GM23248 (cell line): ENCODE results near the gene RFX3. TPM values are rescaled to one million over a fixed set of nuclear protein-coding genes. Genes with fewer than 3 reads are reported as not detected.

Experiments
- DNase-seq: peaks from one replicate; pipeline ENCODE4 v3.0.0-alpha.2; 2015
- H2AFZ ChIP-seq: fragments of 200-600 bp; sonication (generic); 2 replicates; pipeline ENCODE4 v1.6.1; 2016; ENCODE audit warnings: antibody characterized with exemption
- H3F3A ChIP-seq: fragments of 200-600 bp; sonication (generic); 2 replicates; pipeline ENCODE4 v1.6.1; 2016; ENCODE audit warnings: mild to moderate bottlenecking, antibody characterized with exemption, mixed run types; ENCODE audit not compliant: insufficient read depth
- H3K27ac ChIP-seq: fragments of 200-600 bp; sonication (generic); 2 replicates; pipeline ENCODE4 v1.5.1; 2016; ENCODE audit warnings: mild to moderate bottlenecking
- H3K27me3 ChIP-seq: fragments of 200-600 bp; sonication (generic); replicated peaks from 2 replicates; pipeline ENCODE4 v1.6.1; 2016; ENCODE audit warnings: mild to moderate bottlenecking; ENCODE audit not compliant: insufficient read depth
- H3K36me3 ChIP-seq: fragments of 200-600 bp; sonication (generic); 2 replicates; pipeline ENCODE4 v1.6.1; 2016; ENCODE audit warnings: low read depth, mild to moderate bottlenecking
- H3K4me1 ChIP-seq: fragments of 200-600 bp; sonication (generic); 2 replicates; pipeline ENCODE4 v1.6.1; 2016; ENCODE audit warnings: mild to moderate bottlenecking; ENCODE audit not compliant: insufficient read depth
- H3K4me2 ChIP-seq: fragments of 200-600 bp; sonication (generic); one replicate; pipeline ENCODE4 v1.6.1; 2016; ENCODE audit warnings: mild to moderate bottlenecking; ENCODE audit not compliant: unreplicated experiment
- H3K4me3 ChIP-seq: fragments of 200-600 bp; sonication (generic); 2 replicates; pipeline ENCODE4 v1.5.1; 2016; ENCODE audit warnings: mild to moderate bottlenecking
- H3K79me2 ChIP-seq: fragments of 200-600 bp; sonication (generic); 2 replicates; pipeline ENCODE4 v1.6.1; 2016; ENCODE audit warnings: mild to moderate bottlenecking; ENCODE audit not compliant: insufficient read depth
- H3K9ac ChIP-seq: fragments of 200-600 bp; sonication (generic); 2 replicates; pipeline ENCODE4 v1.6.1; 2016; ENCODE audit warnings: mild to moderate bottlenecking
- H3K9me2 ChIP-seq: fragments of 200-600 bp; sonication (generic); 2 replicates; pipeline ENCODE4 v1.6.1; 2016; ENCODE audit warnings: mixed run types, mild to moderate bottlenecking, moderate library complexity; ENCODE audit not compliant: insufficient read depth
- H3K9me3 ChIP-seq: fragments of 200-600 bp; sonication (generic); one replicate; pipeline ENCODE4 v1.6.1; 2017; ENCODE audit warnings: low read depth
- H4K20me1 ChIP-seq: fragments of 200-600 bp; sonication (generic); 2 replicates; pipeline ENCODE4 v1.6.0; 2016; ENCODE audit not compliant: insufficient read depth
- EZH2 ChIP-seq: fragments of 200-600 bp; sonication (generic); IDR thresholded peaks from 2 replicates; pipeline ENCODE4 v1.6.1; 2018; ENCODE audit warnings: antibody characterized with exemption, mild to moderate bottlenecking; ENCODE audit not compliant: insufficient read depth, poor library complexity, severe bottlenecking
- EZH2phosphoT487 ChIP-seq: fragments of 200-600 bp; sonication (generic); IDR thresholded peaks from 2 replicates; pipeline ENCODE4 v1.6.1; 2018; ENCODE audit warnings: antibody characterized with exemption, moderate library complexity, mild to moderate bottlenecking, low read depth; ENCODE audit not compliant: insufficient read depth
- WGBS, 2 experiments: methylation state at CpG; one replicate each; pipeline ENCODE4 v1.1.6; 2015 to 2017; ENCODE audit warnings: low lambda C conversion rate in 2 of 2, low coverage in 1 of 2; ENCODE audit errors: missing lambda C conversion rate in 2 of 2; 5-methylcytosine and 5-hydroxymethylcytosine counted together
- in situ Hi-C: fragments of 300-500 bp; cut with MboI; formaldehyde crosslinking; loops from 2 replicates; pipeline ENCODE4 v1.15.0; 2020
- polyA plus RNA-seq: library from polyadenylated mRNA; unstranded; fragments of >200 nt; fragmentation: Nextera tagmentation; extraction: Ambion mirVana; gene quantifications from 2 replicates; pipeline ENCODE4 v1.2.1, GENCODE V29; 2016
- total RNA-seq: library from RNA; depleted of rRNA; stranded (reverse); fragments of >200 nt; shearing (Covaris generic); gene quantifications from 2 replicates; pipeline ENCODE4 v1.2.3, GENCODE V29; 2014

The RFX3 gene
- total and polyA plus RNA-seq, 2 experiments from 2014 or later: 0.80 to 1.9 TPM

- peak; percentile 8 for DNase-seq
- Histone ChIP-seq H3K9me2 (no peaks in the 10 kb centered on the region), H3K79me2 (no peaks in the 10 kb centered on the region), H3K4me3 (no peak overlapping the region), H3K4me2 (no peak overlapping the region), H3K4me1 (no peaks in the 10 kb centered on the region), H2AFZ (no peak overlapping the region; the same call in 1 of the 2 replicates), H3K36me3 (no peaks in the 10 kb centered on the region), H3K9me3 (no peaks in the 10 kb centered on the region), H3F3A (no peaks in the 10 kb centered on the region), H3K27me3 (no peaks in the 10 kb centered on the region), H3K9ac (no peak overlapping the region), H3K27ac (no peak overlapping the region), H4K20me1 (no peaks in the 10 kb centered on the region)
- in situ Hi-C loops: no loop called here
- TF ChIP-seq EZH2phosphoT487 (no peak), EZH2 (no peak)
- WGBS, 2 experiments: 45 to 46% methylated on average over 7 of the region's 7 CpGs
These were observed 124.4 kb downstream of the RFX3 start for GRCh38 chr9:3401221-3401954.

- Histone ChIP-seq H4K20me1 (no peaks in the 10 kb centered on the region), H3K27ac (no peak overlapping the region), H3K9me3 (no peaks in the 10 kb centered on the region), H3K4me2 (no peak overlapping the region), H3K9me2 (no peaks in the 10 kb centered on the region), H3K4me1 (no peaks in the 10 kb centered on the region), H3K27me3 (no peaks in the 10 kb centered on the region), H3K36me3 (no peaks in the 10 kb centered on the region; the same call in 1 of the 2 replicates), H3K9ac (no peak overlapping the region), H3K4me3 (no peak overlapping the region), H2AFZ (no peak overlapping the region), H3K79me2 (no peaks in the 10 kb centered on the region), H3F3A (no peaks in the 10 kb centered on the region)
- 84 to 87% methylated on average over 2 of the region's 2 CpGs for WGBS, 2 experiments
- in situ Hi-C loops: no loop called here
- DNase-seq: no peak
- TF ChIP-seq EZH2phosphoT487 (no peak), EZH2 (no peak)
These were observed 127.6 kb downstream of the RFX3 start for GRCh38 chr9:3398232-3398648.

- H3K36me3 ChIP-seq: no peaks in the 10 kb centered on the region; the same call in 1 of the 2 replicates
- no peaks in the 10 kb centered on the region for H3K9me3 ChIP-seq
- H3K4me2 ChIP-seq: no peak overlapping the region
- WGBS, 2 experiments: 82 to 84% methylated on average over 2 of the region's 2 CpGs
- H3K79me2 ChIP-seq: no peaks in the 10 kb centered on the region
- no peak overlapping the region for H3K27ac ChIP-seq
- no peak for DNase-seq
- no peaks in the 10 kb centered on the region for H3K4me1 ChIP-seq
- no peaks in the 10 kb centered on the region for H3K9me2 ChIP-seq
- H3F3A ChIP-seq: no peaks in the 10 kb centered on the region
- no peak overlapping the region for H2AFZ ChIP-seq
- TF ChIP-seq EZH2phosphoT487 (no peak), EZH2 (no peak)
- no peaks in the 10 kb centered on the region for H3K27me3 ChIP-seq
- in situ Hi-C loops: no loop called here
- H4K20me1 ChIP-seq: no peaks in the 10 kb centered on the region
- H3K4me3 ChIP-seq: no peak overlapping the region
- H3K9ac ChIP-seq: no peak overlapping the region
These were observed 128.0 kb downstream of the RFX3 start for GRCh38 chr9:3397766-3398165.

- no peak for TF ChIP-seq EZH2
- no peak for TF ChIP-seq EZH2phosphoT487
- WGBS, 2 experiments: 89 to 98% methylated on average over 2 of the region's 2 CpGs
- Histone ChIP-seq H3K9me2 (no peaks in the 10 kb centered on the region), H3K79me2 (no peaks in the 10 kb centered on the region), H3K36me3 (no peaks in the 10 kb centered on the region; the same call in 1 of the 2 replicates), H3K4me1 (no peaks in the 10 kb centered on the region), H2AFZ (no peak overlapping the region), H3K27ac (no peak overlapping the region), H3K9me3 (no peaks in the 10 kb centered on the region), H3K9ac (no peak overlapping the region), H3K4me3 (no peak overlapping the region), H3K4me2 (no peak overlapping the region), H3K27me3 (no peaks in the 10 kb centered on the region), H4K20me1 (no peaks in the 10 kb centered on the region), H3F3A (no peaks in the 10 kb centered on the region)
- no peak for DNase-seq
- in situ Hi-C loops: no loop called here
These were observed 134.4 kb downstream of the RFX3 start for GRCh38 chr9:3391414-3391813.
